Mucosa of descending colon (tissue), 3 donors: ENCODE results near the gene MYO1H. TPM values are rescaled to one million over a fixed set of nuclear protein-coding genes. Genes with fewer than 3 reads are reported as not detected.

Source experiments
- ATAC-seq: fragments of 200-7000 bp; cut with Tn5 transposase; one replicate; pipeline ENCODE4 v1.9.1; 2020; ENCODE audit warnings: mild to moderate bottlenecking, moderate library complexity
- DNase-seq, 3 donors: peaks; one replicate each; pipeline ENCODE4 v3.0.0-alpha.2; 2020
- H3K36me3 ChIP-seq: fragments of 200-600 bp; one replicate; pipeline ENCODE4 v1.8.0; 2021; ENCODE audit warnings: low read depth, mild to moderate bottlenecking
- H3K4me1 ChIP-seq: fragments of 200-600 bp; one replicate; pipeline ENCODE4 v1.8.0; 2021; ENCODE audit warnings: low read depth, mild to moderate bottlenecking
- H3K4me3 ChIP-seq: fragments of 200-600 bp; one replicate; pipeline ENCODE4 v1.8.0; 2021; ENCODE audit warnings: mild to moderate bottlenecking
- H3K9me3 ChIP-seq: fragments of 200-600 bp; one replicate; pipeline ENCODE4 v1.8.0; 2021; ENCODE audit warnings: mild to moderate bottlenecking
- intact Hi-C, 2 donors: fragments of 100-400 bp; cut with DNase I in 1 of 2; cut with micrococcal nuclease in 1 of 2; formaldehyde crosslinking; loops; one replicate each; pipeline versions ENCODE4 v1.11.0 to v1.11.1; 2022; cut with DNase I, micrococcal nuclease
- total RNA-seq, 3 donors: library from RNA; stranded (reverse); fragmentation: NEBNext Ultra II Directional in 2 of 3; extraction: Animal tissue kit (Norgen Biotek cat#: 25700) in 2 of 3; gene quantifications; one replicate each; pipeline versions ENCODE4 v1.2.1 to v1.2.4, GENCODE V29; 2021 to 2023
- TF ChIP-seq, protein P1 (sequence below): fragments of 200-600 bp; IDR thresholded peaks from one replicate; pipeline ENCODE4 v1.8.0; 2022; ENCODE audit warnings: antibody characterized with exemption, mild to moderate bottlenecking
- donor health status: DM: no; HTN: no; CAD: no; lungs with moderate emphysema.
- donor health status: DM: no; HTN: no; CAD: no.
- donor health status: DM: no; HTN: yes; CAD: no.

MYO1H gene
- total RNA-seq, 3 donors from 2014 or later = 0.41 TPM; not detected in 2

DNA sequence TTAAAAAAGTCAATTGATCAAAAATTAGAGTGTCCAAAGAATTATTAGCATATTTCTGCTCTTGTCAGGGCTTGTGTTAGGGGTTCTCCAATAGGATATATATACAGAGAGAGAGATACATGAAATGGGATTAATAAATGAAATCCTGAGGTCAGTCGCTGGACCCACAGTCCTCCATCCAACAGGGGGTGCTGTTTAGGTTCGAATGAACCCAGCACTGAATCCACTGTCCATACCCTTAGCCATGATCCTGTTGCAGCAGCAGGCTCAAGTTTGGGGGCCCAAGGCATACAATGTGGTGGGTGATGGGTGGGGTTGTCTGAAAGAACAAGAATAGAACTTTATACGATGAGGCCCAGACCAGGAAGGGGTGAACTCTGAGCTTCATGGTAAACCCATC is 780 bp upstream of the MYO1H start:
- H3K4me1 ChIP-seq = no peaks in the 10 kb centered on the region
- TF ChIP-seq, protein P1, sequence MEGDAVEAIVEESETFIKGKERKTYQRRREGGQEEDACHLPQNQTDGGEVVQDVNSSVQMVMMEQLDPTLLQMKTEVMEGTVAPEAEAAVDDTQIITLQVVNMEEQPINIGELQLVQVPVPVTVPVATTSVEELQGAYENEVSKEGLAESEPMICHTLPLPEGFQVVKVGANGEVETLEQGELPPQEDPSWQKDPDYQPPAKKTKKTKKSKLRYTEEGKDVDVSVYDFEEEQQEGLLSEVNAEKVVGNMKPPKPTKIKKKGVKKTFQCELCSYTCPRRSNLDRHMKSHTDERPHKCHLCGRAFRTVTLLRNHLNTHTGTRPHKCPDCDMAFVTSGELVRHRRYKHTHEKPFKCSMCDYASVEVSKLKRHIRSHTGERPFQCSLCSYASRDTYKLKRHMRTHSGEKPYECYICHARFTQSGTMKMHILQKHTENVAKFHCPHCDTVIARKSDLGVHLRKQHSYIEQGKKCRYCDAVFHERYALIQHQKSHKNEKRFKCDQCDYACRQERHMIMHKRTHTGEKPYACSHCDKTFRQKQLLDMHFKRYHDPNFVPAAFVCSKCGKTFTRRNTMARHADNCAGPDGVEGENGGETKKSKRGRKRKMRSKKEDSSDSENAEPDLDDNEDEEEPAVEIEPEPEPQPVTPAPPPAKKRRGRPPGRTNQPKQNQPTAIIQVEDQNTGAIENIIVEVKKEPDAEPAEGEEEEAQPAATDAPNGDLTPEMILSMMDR = no peak
- H3K4me3 ChIP-seq = no peak overlapping the region
- ATAC-seq (no peak), DNase-seq (no peak)
- no peaks in the 10 kb centered on the region for H3K36me3 ChIP-seq
- intact Hi-C loops = no loop called here
- H3K9me3 ChIP-seq = no peaks in the 10 kb centered on the region

GRCh38 chr12:109352184-109352583 is 4.5 kb downstream of the MYO1H start:
- Histone ChIP-seq H3K4me3 (no peak overlapping the region), H3K9me3 (no peaks in the 10 kb centered on the region), H3K36me3 (no peaks in the 10 kb centered on the region), H3K4me1 (no peaks in the 10 kb centered on the region)
- TF ChIP-seq, protein P1 = no peak
- intact Hi-C loops = no loop called here
- DNase-seq (no peak), ATAC-seq (no peak)

- Histone ChIP-seq H3K36me3 (no peaks in the 10 kb centered on the region), H3K4me3 (no peak overlapping the region), H3K4me1 (no peaks in the 10 kb centered on the region), H3K9me3 (no peaks in the 10 kb centered on the region)
- ATAC-seq = no peak
- intact Hi-C loops = no loop called here
- DNase-seq = no peak
- TF ChIP-seq, protein P1 = no peak
Observed at GRCh38 chr12:109356577-109356976, 8.9 kb downstream of the MYO1H start.

- intact Hi-C loops = no loop called here
- TF ChIP-seq, protein P1 = no peak
- no peaks in the 10 kb centered on the region for H3K9me3 ChIP-seq
- ATAC-seq = no peak
- DNase-seq = no peak
- no peaks in the 10 kb centered on the region for H3K4me1 ChIP-seq
- no peak overlapping the region for H3K4me3 ChIP-seq
- H3K36me3 ChIP-seq = no peaks in the 10 kb centered on the region
Observed at GRCh38 chr12:109357032-109357431, 9.3 kb downstream of the MYO1H start.

DNA sequence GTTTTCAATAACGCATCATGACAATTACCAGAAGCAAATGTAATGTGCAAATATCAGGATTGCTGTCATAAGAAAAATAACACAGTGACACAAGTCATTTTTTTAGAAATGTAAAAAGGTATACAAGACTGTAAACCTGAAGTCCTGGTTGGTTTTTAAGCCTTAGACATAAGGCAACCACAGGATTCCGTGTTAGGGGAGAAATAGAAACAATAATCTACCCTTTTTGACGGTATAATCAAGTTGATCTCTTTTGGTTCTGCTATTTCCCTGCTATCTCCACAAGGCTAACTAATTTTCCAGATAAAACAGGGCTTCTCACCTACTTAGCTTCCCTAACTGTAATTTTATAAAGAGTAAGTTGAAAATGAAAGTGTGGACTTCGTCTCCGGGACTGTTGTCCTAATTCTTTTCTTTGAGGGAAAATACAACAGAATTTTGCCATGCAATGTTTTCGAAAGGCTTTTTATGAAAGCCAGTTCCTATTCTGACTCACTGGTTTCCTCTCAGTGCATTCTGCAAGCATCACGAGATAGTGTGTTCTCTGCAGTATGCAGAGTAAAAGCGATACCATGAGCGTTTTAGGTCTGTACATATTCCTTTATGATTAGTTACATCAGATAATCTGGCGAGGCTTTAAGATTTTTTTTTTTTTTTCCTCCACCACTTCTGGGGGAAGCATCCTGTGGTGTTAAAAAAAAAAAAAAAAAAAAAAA is 10.6 kb downstream of the MYO1H start:
- DNase-seq (no peak), ATAC-seq (no peak)
- H3K9me3 ChIP-seq = no peaks in the 10 kb centered on the region
- TF ChIP-seq, protein P1 = no peak
- H3K36me3 ChIP-seq = no peaks in the 10 kb centered on the region
- intact Hi-C loops = no loop called here
- H3K4me3 ChIP-seq = no peak overlapping the region
- no peaks in the 10 kb centered on the region for H3K4me1 ChIP-seq
